GM18499 (cell line): Measurements from ENCODE around the gene MLLT3.

ENCODE experiments used
- ATAC-seq: cut with Tn5 transposase; IDR thresholded peaks from one replicate; pipeline ENCODE4 v1.9.1; 2021; ENCODE audit warnings: moderate number of reproducible peaks; ENCODE audit not compliant: insufficient read depth, unreplicated experiment

MLLT3 gene

GRCh38 chr9:20397348-20397747, 225.0 kb downstream of the MLLT3 start:
- peak; percentile 60 for ATAC-seq

DNA sequence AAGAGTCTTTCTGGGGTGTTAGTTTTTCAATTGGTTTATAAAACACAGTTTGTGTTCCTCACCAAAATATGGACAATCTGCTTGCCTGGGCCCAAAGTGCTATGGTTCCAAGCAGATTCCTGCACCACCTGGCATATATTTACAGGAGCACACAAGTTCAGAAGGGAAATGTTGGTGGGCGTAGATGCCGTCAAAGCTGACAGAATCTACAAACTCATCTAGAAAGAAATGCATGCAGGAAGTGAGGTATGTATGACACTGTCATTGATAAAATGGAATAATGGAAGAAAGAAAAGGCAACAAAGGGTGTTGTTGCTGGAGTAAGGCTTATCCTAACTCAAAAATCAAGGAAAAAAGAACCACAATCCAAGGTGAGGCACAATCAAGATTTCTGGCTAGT, 225.8 kb downstream of the MLLT3 start:
- ATAC-seq = no peak

- no peak for ATAC-seq
Observed at GRCh38 chr9:20395651-20396050, 226.6 kb downstream of the MLLT3 start.

DNA sequence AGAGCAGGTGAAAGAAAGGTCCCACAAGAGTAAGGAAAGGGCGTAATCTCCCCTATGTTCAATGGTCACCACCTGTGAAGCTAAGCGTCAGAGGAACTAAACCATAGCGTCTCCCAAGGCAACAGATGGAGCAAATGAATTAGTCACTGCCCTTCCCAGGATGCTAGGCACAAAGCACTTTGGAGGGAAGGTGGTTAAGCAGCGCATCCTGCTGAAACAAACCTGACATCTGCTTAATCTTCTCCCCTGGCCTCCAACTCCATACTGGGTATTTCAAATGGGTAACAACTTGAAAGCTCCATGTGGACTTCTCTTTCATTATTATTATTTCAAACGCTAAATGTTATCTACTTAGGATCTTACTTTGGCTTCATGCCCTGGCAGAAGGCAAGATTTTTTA, 227.3 kb downstream of the MLLT3 start:
- ATAC-seq = no peak

DNA sequence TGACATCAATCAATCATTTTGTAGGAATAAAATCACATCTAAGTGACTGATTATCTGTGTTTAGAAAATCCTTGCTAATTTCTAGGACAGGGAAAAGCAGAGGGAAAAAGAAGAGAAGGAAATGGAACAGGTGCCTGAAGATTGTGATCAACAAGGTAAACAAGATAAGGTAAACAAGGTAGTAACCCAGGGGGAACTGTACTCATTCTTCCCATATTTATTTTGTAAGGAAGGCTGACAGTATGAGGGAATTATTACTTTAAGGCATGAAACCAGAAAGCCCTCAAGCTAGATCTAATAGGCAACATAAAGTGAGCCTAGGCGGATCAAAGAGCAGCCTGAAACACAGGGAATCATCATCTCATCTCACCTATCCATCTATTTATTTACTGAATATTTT, 231.1 kb downstream of the MLLT3 start:
- no peak for ATAC-seq

DNA sequence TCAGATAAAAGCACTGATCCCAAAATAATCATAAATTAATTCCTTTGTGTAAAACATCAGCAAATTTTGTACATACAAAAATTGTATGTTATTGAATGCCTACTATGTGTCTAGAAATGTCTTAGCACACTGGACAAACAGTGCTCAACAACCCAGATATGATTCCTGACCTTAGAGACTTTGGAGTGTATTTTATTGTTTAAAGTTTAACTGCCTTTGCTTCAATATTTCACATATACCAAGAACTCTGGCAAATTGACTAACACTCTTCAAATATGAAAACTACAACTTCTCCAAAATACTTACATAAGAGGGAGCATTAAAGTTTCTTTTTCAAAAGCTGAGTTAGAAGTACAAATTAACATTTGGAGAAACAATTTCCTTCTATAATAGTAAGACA, 231.9 kb downstream of the MLLT3 start:
- ATAC-seq = no peak

DNA sequence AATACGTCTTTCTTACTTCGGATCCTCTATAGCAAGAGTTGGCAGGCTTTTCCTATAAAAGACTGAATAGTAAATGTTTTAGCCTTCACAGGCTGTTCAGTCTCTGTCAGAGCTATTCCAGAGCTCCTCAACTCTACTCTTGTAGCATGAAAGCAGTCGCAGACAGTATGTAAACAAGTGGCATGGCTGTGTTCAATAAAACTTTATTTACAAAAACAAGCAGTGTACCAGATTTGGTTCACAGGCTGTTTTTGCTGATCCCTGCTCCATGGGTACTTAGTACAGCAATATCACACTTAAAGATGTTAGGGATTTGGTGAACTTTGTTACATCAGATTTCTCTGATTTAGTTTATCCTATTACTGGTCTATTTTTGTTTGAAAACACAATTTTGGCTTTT, 235.2 kb downstream of the MLLT3 start:
- no peak for ATAC-seq

DNA sequence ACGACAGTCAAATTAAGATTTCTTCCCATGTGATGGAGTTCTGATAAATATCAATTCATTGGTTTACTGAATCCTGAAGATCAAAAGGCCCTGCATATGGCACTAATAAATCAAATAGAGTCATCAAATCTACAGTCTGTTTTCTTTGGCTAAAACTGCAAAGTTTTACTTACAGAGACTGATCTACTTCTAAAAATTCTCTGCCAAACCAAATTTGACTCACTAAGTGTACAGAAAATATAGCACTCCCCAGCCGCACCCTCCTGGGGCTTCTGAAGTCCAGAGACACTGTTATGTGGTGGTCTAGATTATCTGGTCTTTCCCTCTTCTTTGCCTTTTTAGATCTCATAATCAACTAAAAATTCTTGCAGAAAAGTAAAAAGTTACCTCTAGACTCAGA, 237.7 kb downstream of the MLLT3 start:
- no peak for ATAC-seq

DNA sequence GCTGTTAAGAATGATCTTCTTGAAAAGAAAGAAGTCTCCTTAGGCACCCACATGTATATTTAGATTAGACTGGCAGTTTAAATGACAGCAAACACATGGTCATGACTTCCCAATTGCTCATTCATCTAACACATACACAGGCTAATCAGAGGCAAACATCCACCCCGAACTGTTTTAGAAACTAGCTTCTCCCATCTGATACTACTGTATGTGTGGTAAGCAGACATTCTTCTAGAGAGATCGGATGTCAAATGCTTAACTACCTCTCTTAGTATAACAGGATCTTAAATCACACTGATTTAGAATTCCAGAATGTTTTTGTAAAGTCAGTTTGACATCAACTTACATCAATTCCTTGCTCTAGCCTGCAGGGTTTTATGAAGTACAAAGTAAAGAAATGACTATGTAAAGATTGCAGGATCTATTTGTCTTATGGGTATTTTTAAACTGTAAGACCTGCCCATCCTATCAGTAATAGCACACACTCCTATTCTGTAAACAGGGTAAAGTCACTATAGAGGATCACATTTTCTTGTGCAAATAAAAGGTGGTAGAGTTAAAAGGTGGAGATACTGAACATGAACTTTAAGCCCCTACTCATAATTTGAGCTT, 239.7 kb downstream of the MLLT3 start:
- no peak for ATAC-seq

- no peak for ATAC-seq
Observed at GRCh38 chr9:20380546-20380945, 241.8 kb downstream of the MLLT3 start.

GRCh38 chr9:20379804-20380225, 242.5 kb downstream of the MLLT3 start:
- no peak for ATAC-seq

DNA sequence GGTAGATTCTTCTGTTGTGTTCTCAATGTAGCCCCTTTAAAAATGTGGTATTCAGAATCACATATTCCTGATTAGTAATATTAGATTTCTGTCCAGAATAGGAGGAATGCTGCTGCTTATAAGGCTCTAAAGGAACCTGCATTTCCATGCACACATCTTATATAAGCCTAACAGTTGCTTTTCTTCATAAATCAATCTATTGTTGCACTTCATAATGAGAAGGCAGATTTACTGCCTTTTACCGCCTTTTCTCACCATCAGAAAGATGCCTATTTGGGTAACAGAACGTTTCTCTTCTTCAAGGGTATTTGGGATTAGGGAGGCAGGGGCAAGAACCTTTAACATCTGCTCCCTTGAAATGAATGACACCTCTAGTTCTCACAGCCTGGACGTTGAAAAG, 243.4 kb downstream of the MLLT3 start:
- no peak for ATAC-seq

DNA sequence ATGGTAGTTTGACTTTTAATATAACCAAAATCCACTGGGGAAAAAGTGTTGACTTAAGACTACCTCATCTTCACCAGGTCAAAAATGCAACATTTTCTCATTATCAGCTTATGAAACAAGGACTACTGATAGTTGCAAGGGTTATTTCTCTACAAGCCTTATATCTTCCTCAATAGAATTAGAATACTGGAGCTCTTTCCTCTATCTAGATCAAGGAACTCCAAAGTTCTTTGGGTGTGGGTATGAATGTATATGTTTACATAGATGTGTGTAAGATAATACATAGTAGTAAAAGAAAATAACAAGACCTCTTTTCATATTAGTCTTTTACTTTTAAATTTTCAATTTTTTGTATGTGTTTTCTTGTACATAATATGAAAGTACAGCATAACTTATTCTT, 244.5 kb downstream of the MLLT3 start:
- no peak for ATAC-seq

DNA sequence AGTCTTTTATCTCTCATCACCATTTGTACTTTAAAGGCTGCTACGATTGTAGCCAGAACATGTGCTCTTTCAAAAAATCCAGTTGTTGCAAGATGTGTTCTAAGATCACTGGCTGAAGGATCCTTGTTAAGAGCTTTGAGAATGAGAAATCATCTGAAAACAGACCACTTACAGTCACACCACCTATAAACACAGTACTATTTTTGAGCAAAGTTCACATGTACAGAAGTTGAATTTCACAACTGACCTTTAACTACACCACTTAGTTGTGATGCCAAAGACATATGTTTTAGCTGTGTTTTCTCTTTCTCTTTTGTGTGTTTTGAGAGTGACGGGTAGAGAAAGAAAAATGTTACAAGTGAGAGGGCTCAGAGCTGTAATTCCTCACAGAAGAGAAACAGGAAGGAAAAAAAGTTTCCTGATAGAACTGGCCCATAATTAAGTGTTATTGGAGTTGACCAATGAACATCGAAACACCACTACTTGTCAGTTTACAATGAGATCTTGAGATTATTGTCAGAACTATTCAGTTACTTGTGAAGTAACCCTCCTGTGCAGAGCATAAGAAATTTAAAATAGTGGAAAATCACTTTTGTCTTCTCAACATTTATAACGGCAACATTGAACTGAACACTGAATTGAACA, 245.4 kb downstream of the MLLT3 start:
- ATAC-seq = no peak

DNA sequence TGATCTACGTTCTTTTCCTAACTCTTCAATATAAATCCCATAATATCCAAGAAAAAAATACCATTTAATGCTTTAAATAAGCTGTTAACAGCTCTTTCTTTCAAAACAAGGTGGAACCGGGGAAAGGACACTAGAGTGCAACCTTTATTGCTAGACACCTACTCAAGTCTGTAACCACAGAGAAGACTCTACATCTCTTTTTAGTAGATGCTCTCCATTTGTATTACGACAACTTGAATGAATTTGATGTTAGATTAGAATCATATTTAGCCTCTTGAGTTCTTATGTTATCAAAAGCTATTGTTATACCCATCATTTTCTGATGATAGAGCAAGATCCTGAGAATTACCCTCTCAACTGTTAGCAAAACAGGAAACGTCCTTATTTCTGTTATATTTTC, 246.3 kb downstream of the MLLT3 start:
- ATAC-seq = no peak

- ATAC-seq = no peak
Observed at GRCh38 chr9:20373263-20373662, 249.0 kb downstream of the MLLT3 start.

- no peak for ATAC-seq
Observed at GRCh38 chr9:20369391-20369790, 252.9 kb downstream of the MLLT3 start.

DNA sequence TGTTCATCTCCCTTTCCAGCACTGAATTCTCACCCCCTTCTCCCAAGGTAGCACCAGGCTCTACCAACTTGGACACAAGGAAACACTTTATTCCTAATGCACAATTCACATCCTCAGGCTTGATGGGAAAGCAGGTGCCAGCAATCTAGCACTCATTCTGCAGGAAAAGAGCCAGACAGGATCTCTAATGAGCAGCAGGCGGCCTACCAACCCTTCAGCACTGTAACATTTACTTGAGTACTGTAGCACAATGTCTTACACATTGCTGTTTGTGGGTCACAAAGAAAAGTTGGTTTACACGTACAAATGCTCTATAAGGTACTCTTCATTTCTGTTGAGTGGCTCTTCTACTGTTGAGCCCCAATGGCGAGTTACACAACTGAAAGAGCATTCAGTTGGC, 254.4 kb downstream of the MLLT3 start:
- ATAC-seq = no peak

GRCh38 chr9:20364959-20365358, 257.3 kb downstream of the MLLT3 start:
- no peak for ATAC-seq

- no peak for ATAC-seq
Observed at GRCh38 chr9:20363233-20363632, 259.1 kb downstream of the MLLT3 start.

DNA sequence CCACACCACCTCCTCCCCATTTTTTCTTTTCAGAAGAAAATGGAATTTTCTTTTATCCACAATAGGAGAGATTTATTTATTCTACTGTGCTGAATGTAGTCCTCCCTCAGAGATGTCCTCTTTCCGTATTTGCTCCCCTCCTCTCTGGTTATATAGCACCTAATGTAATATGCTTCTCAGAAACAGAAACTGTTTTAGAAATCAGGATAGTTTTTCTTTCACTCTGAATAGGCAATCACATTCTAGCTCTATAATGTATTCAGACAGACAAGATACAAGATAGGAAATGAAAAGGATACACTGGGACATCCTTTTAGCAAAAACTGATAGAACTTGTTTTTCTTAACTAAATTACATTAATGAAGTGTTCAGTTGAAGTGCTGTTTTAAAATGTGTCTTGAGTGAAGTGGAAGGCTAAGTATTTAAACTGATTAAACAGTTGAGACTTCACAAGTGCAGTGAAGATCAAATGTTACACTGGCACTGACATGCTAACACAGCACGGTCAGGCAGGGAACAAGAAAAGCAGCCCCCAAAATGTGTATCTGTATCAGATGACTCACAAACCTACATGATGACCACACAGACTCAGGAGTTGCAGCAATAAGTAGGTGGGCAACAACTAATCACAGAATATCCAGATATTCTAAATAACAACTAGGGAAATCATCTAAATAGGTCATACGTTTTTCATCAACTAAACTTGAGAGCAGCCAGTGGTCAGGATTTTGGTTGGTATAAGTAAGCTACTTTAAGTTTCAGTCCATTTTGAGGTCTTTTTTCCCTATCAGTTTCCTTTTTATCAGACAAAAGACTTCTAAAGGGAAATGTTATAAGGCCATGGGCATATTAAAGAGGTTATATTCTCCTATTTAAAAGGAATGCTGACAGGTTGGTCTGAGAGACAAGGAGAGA, 260.4 kb downstream of the MLLT3 start:
- ATAC-seq = peak; percentile 81
